NCI-H446 treated with DMSO at 0.1 percent for 48 hours (cell line): ENCODE results near the gene SEL1L3.

Experiments
- DNase-seq: peaks from one replicate; lab custom pipeline; 2025; lab: John Stamatoyannopoulos, UW

SEL1L3 gene

GRCh38 chr4:25847329-25847728 lies 15.5 kb downstream of the SEL1L3 start:
- DNase-seq, result no peak

GRCh38 chr4:25845841-25846653 lies 16.7 kb downstream of the SEL1L3 start:
- no peak for DNase-seq

DNA sequence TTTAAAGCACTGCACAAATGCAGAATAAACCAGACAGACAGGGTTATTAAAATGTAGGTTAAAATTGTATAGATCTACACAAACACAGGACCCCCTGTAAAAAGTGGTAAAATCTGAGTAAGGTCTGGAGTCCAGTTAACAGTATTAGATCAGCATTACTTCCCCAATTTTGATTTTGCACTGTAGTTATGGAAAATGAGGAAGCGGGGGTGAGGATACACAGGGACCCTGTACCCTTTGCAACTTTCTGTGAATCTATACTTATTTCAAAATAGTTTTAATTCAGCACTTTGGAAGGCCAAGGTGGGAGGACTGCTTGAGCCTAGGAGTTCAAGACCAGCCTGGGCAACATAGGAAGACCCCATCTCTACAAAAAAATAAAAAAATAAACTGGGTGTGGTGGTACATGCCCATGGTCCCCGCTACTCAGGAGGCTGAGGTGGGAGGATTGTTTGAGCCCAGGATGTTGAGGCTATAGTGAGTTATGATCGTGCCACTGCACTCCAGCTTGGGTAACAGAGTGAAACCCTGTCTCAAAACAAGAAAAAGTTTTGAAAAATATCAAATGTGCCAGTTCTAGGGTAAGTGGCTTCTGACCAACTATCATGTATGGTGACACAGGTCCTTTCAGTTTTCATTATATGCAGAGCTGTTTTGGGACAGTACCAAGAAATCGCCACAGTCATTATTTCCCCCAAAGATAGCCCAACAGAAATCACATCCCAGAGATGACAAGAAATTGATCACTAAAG lies 17.7 kb downstream of the SEL1L3 start:
- DNase-seq, result no peak

GRCh38 chr4:25843340-25844097 lies 19.3 kb downstream of the SEL1L3 start:
- no peak for DNase-seq

- no peak for DNase-seq
Measured at GRCh38 chr4:25842229-25842845, 20.5 kb downstream of the SEL1L3 start.

- no peak for DNase-seq
Measured at GRCh38 chr4:25839687-25840086, 23.1 kb downstream of the SEL1L3 start.

- no peak for DNase-seq
Measured at GRCh38 chr4:25839233-25839632, 23.6 kb downstream of the SEL1L3 start.

DNA sequence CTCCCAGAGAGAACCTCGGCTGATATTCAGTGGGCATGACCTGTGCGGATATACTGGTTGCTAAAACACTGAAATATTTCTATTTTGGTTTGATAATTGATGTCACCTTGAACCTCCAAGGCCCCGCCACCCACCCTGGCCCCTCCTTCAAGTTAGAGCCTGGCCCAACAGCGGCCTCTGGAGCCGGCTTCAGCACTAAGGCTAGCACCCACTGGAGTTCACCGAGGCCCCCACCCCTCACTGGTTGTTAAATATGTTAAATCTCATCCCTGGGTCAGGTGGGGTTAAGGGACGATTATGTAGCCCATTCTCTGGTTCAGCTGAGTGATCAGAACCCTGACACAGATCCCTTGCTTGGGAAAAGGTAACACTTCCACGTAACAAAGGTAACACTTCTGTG lies 24.3 kb downstream of the SEL1L3 start:
- DNase-seq, result no peak

DNA sequence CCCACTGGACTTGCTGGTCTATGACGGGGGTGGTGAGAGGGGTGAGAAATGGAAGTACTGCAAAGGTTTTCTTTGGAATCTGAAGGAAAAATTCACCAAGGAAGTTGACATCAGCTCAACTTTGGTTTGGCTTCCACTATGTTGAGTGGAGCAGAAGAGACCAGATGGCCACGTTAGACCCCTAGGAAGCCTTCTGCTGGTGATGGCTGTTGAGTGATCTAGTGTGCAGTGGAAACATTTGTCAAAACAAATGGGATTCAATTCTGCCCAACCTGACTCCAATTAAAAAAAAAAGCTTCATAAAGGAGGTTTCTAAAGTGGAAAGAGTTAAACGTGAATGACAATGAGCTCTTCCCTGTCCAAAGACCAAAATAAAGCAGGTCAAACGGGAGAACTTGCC lies 25.7 kb downstream of the SEL1L3 start:
- peak; percentile 27 for DNase-seq

DNA sequence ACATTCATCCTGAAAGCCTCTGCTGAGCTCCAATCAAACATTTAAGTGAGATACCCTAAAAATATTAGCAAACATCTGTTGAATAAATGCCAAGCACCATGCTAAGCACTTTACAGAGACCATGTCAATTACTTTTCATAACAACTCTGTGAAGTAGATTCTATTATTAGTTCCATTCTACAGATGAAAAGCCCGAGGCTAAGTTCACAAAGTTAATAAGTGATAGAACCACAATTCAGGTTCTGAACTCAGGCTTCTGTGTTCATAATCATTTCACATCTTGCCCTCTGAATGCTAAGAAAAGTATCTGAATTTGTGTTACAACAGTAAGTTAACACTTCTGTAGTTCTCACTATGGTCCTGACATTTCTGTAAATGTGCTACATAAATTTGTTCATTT lies 27.4 kb downstream of the SEL1L3 start:
- no peak for DNase-seq

GRCh38 chr4:25834411-25835107 lies 28.2 kb downstream of the SEL1L3 start:
- no peak for DNase-seq

- no peak for DNase-seq
Measured at GRCh38 chr4:25830548-25830947, 32.2 kb downstream of the SEL1L3 start.

DNA sequence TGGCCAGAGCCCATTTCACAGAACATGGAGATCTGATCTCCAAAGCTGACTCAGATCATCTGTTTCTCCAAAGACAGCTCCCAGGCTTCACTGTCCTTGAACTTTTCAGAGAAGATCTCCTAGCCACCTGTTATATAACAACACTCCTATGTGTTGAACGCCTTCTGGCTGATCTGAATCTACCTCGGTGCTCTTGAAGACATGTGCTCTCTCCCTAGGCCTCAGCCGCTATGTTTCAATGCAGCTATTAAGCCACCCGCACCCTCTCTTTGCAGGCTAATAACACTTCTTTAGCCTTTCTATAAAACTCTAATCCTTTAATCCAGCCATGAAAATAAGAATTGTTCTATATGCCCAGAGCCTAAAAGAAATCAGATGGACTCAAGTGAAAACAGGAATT lies 34.9 kb downstream of the SEL1L3 start:
- DNase-seq, result no peak

DNA sequence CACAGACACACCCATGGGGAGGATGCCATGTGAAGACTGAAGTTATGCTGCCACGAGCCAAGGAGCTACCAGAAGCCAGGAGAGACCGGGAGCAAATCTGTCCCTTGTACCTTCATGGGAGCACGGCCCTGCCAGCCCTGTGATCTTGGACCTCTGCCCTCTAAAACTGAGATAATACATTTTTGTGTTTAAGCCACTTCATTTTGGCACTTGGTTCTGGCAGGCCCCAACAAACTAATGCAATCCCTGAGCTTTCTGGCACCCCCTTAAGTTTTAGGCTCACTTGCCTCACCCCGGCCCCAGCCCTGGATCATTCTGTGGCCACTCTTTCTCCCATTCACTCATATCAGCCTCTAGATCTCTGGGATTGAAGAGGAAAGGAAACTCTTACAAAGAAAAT lies 35.4 kb downstream of the SEL1L3 start:
- DNase-seq, result no peak

DNA sequence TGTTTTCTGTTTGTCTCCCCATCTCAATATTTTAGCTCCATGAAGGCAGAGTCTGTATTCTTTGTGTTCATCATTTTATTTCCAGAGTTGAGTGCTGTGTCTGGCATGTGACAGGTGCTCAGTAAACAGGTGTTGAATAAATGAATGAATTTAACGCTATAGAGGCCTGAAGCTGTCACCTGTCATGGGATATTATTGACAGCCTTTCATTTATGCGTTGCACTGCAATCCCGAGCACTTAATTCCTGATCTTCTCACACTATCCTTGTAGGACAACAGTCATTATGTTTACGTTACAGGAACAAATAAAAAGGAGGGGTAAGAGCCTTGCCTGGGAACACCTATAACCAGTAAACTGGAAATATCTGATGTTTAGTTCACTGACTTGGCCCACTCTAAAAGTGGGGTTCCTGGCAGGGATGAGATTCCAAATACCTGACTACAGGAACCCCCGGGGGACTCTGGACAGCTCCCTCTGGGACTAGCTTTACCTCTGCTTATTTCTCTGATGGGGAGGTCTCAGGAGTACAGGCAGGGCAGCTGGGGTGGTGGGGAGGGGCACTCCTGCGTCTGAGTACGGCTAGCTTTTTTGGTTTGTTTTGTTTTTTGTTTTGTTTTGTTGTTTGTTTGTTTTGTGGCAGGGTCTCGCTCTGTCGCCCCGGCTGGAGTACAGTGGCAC lies 36.6 kb downstream of the SEL1L3 start:
- DNase-seq, result no peak

GRCh38 chr4:25823632-25824031 lies 39.2 kb downstream of the SEL1L3 start:
- no peak for DNase-seq

DNA sequence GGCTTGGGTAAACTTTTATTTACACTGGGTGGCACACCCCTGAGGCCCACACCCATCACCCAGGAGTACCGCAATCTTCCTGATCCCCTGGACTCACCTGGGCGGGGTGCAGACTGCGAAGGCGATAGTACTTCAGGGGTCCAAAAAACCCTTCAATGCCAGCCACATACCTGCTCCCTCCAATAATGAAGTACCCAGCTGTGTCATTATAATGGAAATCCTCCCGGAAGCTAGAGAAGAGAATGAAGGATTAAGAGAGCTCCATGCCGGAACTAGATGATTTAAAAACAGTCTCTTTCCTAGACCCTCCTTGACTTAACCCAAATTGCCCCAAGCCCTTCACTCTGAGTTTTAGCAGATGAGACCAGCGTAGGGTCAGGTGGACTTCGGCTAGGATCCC lies 40.9 kb downstream of the SEL1L3 start:
- DNase-seq, result no peak

DNA sequence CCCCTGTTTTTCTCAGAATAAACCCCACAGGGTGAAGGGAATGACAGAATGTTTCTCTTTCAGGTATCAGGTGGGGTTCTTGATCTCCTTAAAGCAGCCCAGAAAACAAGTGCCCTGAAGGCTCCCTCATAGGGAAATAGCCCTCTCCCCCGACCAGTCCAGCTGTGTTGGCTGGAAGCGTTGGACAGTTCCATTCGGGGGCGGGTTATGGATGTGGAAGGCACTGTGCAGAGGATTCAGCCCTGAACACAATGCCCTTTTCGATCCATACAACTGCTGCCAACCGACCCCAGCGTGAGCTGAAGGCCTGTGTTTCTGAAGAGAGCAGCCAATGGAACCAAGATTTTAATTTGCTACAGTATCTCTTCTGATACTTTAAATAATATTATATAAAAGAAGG lies 41.5 kb downstream of the SEL1L3 start:
- DNase-seq, result no peak

GRCh38 chr4:25818876-25819275 lies 43.9 kb downstream of the SEL1L3 start:
- DNase-seq, result peak; percentile 52

DNA sequence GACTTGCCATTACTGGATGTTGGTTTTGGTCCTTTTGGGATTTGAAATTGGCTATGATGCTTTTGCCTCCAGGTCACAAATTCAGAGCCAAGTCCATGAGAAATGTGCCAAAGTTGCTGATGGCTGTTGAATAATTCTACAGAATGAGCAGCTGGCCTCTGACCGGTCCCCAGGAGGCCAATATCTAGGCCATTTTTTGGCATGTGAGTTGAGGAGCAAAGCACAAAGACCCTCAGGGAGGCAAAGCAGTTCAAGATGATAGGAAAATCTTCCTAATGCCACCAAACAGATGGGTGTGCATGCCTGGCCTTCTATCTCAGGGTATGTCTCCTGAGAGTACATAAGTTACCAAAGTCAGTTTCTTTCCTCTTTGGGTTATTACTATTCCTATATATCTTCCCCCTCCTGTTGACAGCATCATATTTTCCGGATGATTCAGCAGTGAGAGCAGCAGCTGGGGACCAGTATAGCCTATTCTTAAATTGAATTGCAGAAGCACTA lies 44.4 kb downstream of the SEL1L3 start:
- peak; percentile 19 for DNase-seq
